ACC112 (cell line): ENCODE results near the gene CDYL.

ENCODE experiments used
- H2AFZ ChIP-seq: fragments of 200-600 bp; sonication (generic); one replicate; pipeline ENCODE4 v1.6.0; 2017; ENCODE audit warnings: antibody characterized with exemption, low read length; ENCODE audit not compliant: unreplicated experiment
- H3K27ac ChIP-seq: fragments of 200-600 bp; sonication (generic); 2 replicates; pipeline ENCODE4 v1.5.1; 2014; ENCODE audit warnings: low read depth, mild to moderate bottlenecking, antibody characterized with exemption, low read length, moderate library complexity
- H3K27me3 ChIP-seq: fragments of 200-600 bp; sonication (generic); 2 replicates; pipeline ENCODE4 v1.6.1; 2014; ENCODE audit warnings: mild to moderate bottlenecking, antibody characterized with exemption, low read length, moderate library complexity, mixed read lengths; ENCODE audit not compliant: insufficient read depth
- H3K36me3 ChIP-seq: fragments of 200-600 bp; sonication (generic); 2 replicates; pipeline ENCODE4 v1.6.1; 2016; ENCODE audit warnings: mild to moderate bottlenecking, antibody characterized with exemption, low read length, moderate library complexity, mixed read lengths; ENCODE audit not compliant: insufficient read depth
- H3K4me1 ChIP-seq: fragments of 200-600 bp; sonication (generic); one replicate; pipeline ENCODE4 v1.6.1; 2016; ENCODE audit warnings: low read length, mixed read lengths; ENCODE audit not compliant: insufficient read depth, unreplicated experiment, control insufficient read depth
- H3K4me3 ChIP-seq: fragments of 200-600 bp; sonication (generic); 2 replicates; pipeline ENCODE4 v1.5.1; 2014; ENCODE audit warnings: mild to moderate bottlenecking, low read depth, low read length
- H3K79me2 ChIP-seq: fragments of 200-600 bp; sonication (generic); one replicate; pipeline ENCODE4 v1.6.0; 2016; ENCODE audit warnings: low read length; ENCODE audit not compliant: control insufficient read depth, unreplicated experiment, insufficient read depth

CDYL gene

GRCh38 chr6:4781967-4782575 lies 5.9 kb downstream of the CDYL start:
- Histone ChIP-seq H3K36me3 (no peaks in the 10 kb centered on the region), H2AFZ (no peak overlapping the region), H3K4me3 (no peak overlapping the region), H3K27ac (no peak overlapping the region), H3K79me2 (peaks cover 98% of the 10 kb centered on the region), H3K4me1 (peaks cover 10% of the 10 kb centered on the region), H3K27me3 (no peaks in the 10 kb centered on the region)

- no peak overlapping the region for H3K4me3 ChIP-seq
- no peaks in the 10 kb centered on the region for H3K36me3 ChIP-seq
These were observed 10.8 kb downstream of the CDYL start for GRCh38 chr6:4786996-4787395.

GRCh38 chr6:4788482-4788881 lies 12.3 kb downstream of the CDYL start:
- no peaks in the 10 kb centered on the region for H3K4me1 ChIP-seq
- H3K4me3 ChIP-seq: no peak overlapping the region
- no peak overlapping the region for H3K27ac ChIP-seq
- H2AFZ ChIP-seq: no peak overlapping the region
- H3K27me3 ChIP-seq: no peaks in the 10 kb centered on the region
- peaks cover 90% of the 10 kb centered on the region for H3K79me2 ChIP-seq
- H3K36me3 ChIP-seq: 0 out of 2 replicates have a peak, but pooled peaks cover 4% of the 10 kb centered on the region

More at GRCh38 chr6:4786996-4787395, 10.8 kb downstream of the CDYL start:
- no peaks in the 10 kb centered on the region for H3K4me1 ChIP-seq
- peaks cover 94% of the 10 kb centered on the region for H3K79me2 ChIP-seq
- no peak overlapping the region for H2AFZ ChIP-seq
- H3K27ac ChIP-seq: no peak overlapping the region
- H3K27me3 ChIP-seq: no peaks in the 10 kb centered on the region

- Histone ChIP-seq H3K4me1 (no peaks in the 10 kb centered on the region), H2AFZ (no peak overlapping the region), H3K27ac (no peak overlapping the region), H3K79me2 (peaks cover 90% of the 10 kb centered on the region), H3K27me3 (no peaks in the 10 kb centered on the region), H3K4me3 (no peak overlapping the region), H3K36me3 (0 out of 2 replicates have a peak, but pooled peaks cover 4% of the 10 kb centered on the region)
These were observed 12.9 kb downstream of the CDYL start for GRCh38 chr6:4788953-4789584.

GRCh38 chr6:4790158-4790899 lies 14.1 kb downstream of the CDYL start:
- Histone ChIP-seq H3K27me3 (no peaks in the 10 kb centered on the region), H3K4me1 (no peaks in the 10 kb centered on the region), H3K79me2 (peaks cover 87% of the 10 kb centered on the region), H3K36me3 (0 out of 2 replicates have a peak, but pooled peaks cover 4% of the 10 kb centered on the region), H3K4me3 (no peak overlapping the region), H3K27ac (no peak overlapping the region), H2AFZ (no peak overlapping the region)

GRCh38 chr6:4794140-4794707 lies 18.0 kb downstream of the CDYL start:
- no peak overlapping the region for H3K4me3 ChIP-seq
- H2AFZ ChIP-seq: no peak overlapping the region
- H3K79me2 ChIP-seq: peaks cover 87% of the 10 kb centered on the region
- H3K27me3 ChIP-seq: no peaks in the 10 kb centered on the region
- H3K27ac ChIP-seq: no peak overlapping the region
- H3K36me3 ChIP-seq: 0 out of 2 replicates have a peak, but pooled peaks cover 4% of the 10 kb centered on the region
- H3K4me1 ChIP-seq: peaks cover 6% of the 10 kb centered on the region

GRCh38 chr6:4797587-4797986 lies 21.4 kb downstream of the CDYL start:
- no peak overlapping the region for H3K4me3 ChIP-seq
- H2AFZ ChIP-seq: no peak overlapping the region
- H3K27ac ChIP-seq: no peak overlapping the region
- peaks cover 8% of the 10 kb centered on the region; the same call in 1 of the 2 replicates for H3K36me3 ChIP-seq
- peaks cover 6% of the 10 kb centered on the region for H3K4me1 ChIP-seq
- no peaks in the 10 kb centered on the region for H3K27me3 ChIP-seq
- H3K79me2 ChIP-seq: peaks cover 92% of the 10 kb centered on the region

- Histone ChIP-seq H3K4me3 (no peak overlapping the region), H3K36me3 (peaks cover 4% of the 10 kb centered on the region; the same call in 1 of the 2 replicates), H3K27ac (no peak overlapping the region), H2AFZ (no peak overlapping the region), H3K27me3 (no peaks in the 10 kb centered on the region), H3K79me2 (peaks cover 93% of the 10 kb centered on the region), H3K4me1 (peaks cover 14% of the 10 kb centered on the region)
These were observed 23.7 kb downstream of the CDYL start for GRCh38 chr6:4799912-4800311.

GRCh38 chr6:4800662-4801061 lies 24.5 kb downstream of the CDYL start:
- Histone ChIP-seq H3K79me2 (peaks cover 93% of the 10 kb centered on the region), H3K27me3 (no peaks in the 10 kb centered on the region), H3K36me3 (peaks cover 4% of the 10 kb centered on the region; the same call in 1 of the 2 replicates), H3K4me1 (peaks cover 14% of the 10 kb centered on the region), H3K4me3 (no peak overlapping the region), H2AFZ (no peak overlapping the region), H3K27ac (no peak overlapping the region)

GRCh38 chr6:4801491-4802110 lies 25.4 kb downstream of the CDYL start:
- H3K4me1 ChIP-seq: peaks cover 14% of the 10 kb centered on the region
- H3K4me3 ChIP-seq: no peak overlapping the region
- H2AFZ ChIP-seq: no peak overlapping the region
- H3K27ac ChIP-seq: no peak overlapping the region
- peaks cover 4% of the 10 kb centered on the region; the same call in 1 of the 2 replicates for H3K36me3 ChIP-seq
- peaks cover 95% of the 10 kb centered on the region for H3K79me2 ChIP-seq
- H3K27me3 ChIP-seq: no peaks in the 10 kb centered on the region
